ENCODE results near the gene ALDH1A1.

DNA sequence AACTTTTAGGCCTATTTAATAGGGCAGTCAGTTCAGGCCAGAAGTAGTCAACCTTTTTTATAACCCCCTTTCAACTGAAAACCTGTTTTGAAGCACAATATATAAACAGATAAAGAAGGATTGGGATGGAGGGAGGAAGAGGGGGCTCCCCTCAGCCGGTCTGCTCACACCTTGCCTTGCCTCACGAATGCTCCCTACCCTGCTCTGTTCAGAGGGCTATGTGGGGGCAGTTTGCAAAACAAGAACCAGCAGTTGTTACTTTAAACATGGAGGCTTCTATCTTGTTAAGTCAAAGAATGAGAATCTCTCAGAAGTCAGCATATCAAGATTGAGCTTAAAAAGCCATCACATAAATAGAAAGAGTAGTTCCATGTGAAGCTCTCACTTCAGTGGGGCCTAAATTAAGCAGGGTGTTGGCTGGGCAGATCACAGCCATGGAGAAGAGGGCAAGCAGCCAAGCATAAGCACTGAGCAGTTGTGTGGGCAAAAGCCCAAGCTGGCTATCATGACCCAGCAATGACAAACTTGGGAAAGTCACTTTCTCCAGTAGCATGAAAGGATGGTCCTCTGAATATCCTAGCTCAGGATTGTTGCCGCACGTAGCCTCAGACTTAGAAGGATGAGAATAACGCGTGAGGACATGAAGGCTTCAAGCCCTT lies 70.6 kb downstream of the ALDH1A1 start:
- TF ChIP-seq, protein P1, sequence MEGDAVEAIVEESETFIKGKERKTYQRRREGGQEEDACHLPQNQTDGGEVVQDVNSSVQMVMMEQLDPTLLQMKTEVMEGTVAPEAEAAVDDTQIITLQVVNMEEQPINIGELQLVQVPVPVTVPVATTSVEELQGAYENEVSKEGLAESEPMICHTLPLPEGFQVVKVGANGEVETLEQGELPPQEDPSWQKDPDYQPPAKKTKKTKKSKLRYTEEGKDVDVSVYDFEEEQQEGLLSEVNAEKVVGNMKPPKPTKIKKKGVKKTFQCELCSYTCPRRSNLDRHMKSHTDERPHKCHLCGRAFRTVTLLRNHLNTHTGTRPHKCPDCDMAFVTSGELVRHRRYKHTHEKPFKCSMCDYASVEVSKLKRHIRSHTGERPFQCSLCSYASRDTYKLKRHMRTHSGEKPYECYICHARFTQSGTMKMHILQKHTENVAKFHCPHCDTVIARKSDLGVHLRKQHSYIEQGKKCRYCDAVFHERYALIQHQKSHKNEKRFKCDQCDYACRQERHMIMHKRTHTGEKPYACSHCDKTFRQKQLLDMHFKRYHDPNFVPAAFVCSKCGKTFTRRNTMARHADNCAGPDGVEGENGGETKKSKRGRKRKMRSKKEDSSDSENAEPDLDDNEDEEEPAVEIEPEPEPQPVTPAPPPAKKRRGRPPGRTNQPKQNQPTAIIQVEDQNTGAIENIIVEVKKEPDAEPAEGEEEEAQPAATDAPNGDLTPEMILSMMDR (conservative IDR thresholded peaks at IDR 0.05 in 1 of 2, IDR thresholded peaks at IDR 0.05 in 1 of 2; ENCODE audit: extremely low read depth in 1 of 2, insufficient read depth in 1 of 2, low read depth in 1 of 2, low read length in 2 of 2): no peak
- no peak for TF ChIP-seq EZH2 (IDR thresholded peaks at IDR 0.05; ENCODE audit: borderline replicate concordance, low read length)
